Measurements from ENCODE around the gene LIF.
"Not testable (repeated sequence)": the region's sequence is repeated elsewhere in the genome, so short reads cannot be mapped to it uniquely, and the experiment has no call there.

The LIF gene

GRCh38 chr22:30243661-30244060 lies 2.9 kb downstream of the LIF start:
- DNase-seq (ENCODE audit: low read depth in 2 of 2), result no peak

GRCh38 chr22:30241576-30242371 lies 4.8 kb downstream of the LIF start:
- DNase-seq (ENCODE audit: low read depth in 2 of 2), result no peak

- no peak for DNase-seq (ENCODE audit: low read depth in 2 of 2)
These were observed 5.8 kb downstream of the LIF start for GRCh38 chr22:30240541-30241417.

GRCh38 chr22:30239488-30240405 lies 6.8 kb downstream of the LIF start:
- DNase-seq (ENCODE audit: low read depth in 2 of 2), result no peak

- no peak for DNase-seq (ENCODE audit: low read depth in 2 of 2)
These were observed 7.7 kb downstream of the LIF start for GRCh38 chr22:30238661-30239487.

- DNase-seq (ENCODE audit: low read depth in 2 of 2), result no peak
These were observed 8.4 kb downstream of the LIF start for GRCh38 chr22:30238136-30238535.

- no peak for DNase-seq (ENCODE audit: low read depth in 2 of 2)
These were observed 9.7 kb downstream of the LIF start for GRCh38 chr22:30236875-30237274.

GRCh38 chr22:30235687-30236170 lies 10.8 kb downstream of the LIF start:
- no peak for DNase-seq (ENCODE audit: low read depth in 2 of 2)

- DNase-seq (ENCODE audit: low read depth in 2 of 2), result no peak
These were observed 11.6 kb downstream of the LIF start for GRCh38 chr22:30234786-30235470.

- DNase-seq (ENCODE audit: low read depth in 2 of 2), result not testable (repeated sequence)
These were observed 12.2 kb downstream of the LIF start for GRCh38 chr22:30234325-30234724.

GRCh38 chr22:30233582-30233981 lies 13.0 kb downstream of the LIF start:
- DNase-seq (ENCODE audit: low read depth in 2 of 2), result no peak

- no peak for DNase-seq (ENCODE audit: low read depth in 2 of 2)
These were observed 13.8 kb downstream of the LIF start for GRCh38 chr22:30232716-30233218.

- no peak for DNase-seq (ENCODE audit: low read depth in 2 of 2)
These were observed 15.6 kb downstream of the LIF start for GRCh38 chr22:30230787-30231461.

GRCh38 chr22:30230330-30230729 lies 16.2 kb downstream of the LIF start:
- DNase-seq (ENCODE audit: low read depth in 2 of 2), result no peak

GRCh38 chr22:30228509-30229359 lies 17.8 kb downstream of the LIF start:
- DNase-seq (ENCODE audit: low read depth in 2 of 2), result no peak

GRCh38 chr22:30227438-30228228 lies 18.9 kb downstream of the LIF start:
- no peak for DNase-seq (ENCODE audit: low read depth in 2 of 2)

GRCh38 chr22:30226192-30226832 lies 20.2 kb downstream of the LIF start:
- DNase-seq (ENCODE audit: low read depth in 2 of 2), result no peak

Data from activated CD4-positive, alpha-beta T cell treated with anti-CD3 and anti-CD28 coated beads for 24 hours (primary cell).